ENCODE data around the gene SETD1A.
A peak's percentile ranks its signal among the peaks of the same experiment; 100 is the strongest.

Gene SETD1A

GRCh38 chr16:30953511-30954124, 3.9 kb upstream of the SETD1A start:
- peak; percentile 67 for DNase-seq (ENCODE audit: low spot score)

DNA sequence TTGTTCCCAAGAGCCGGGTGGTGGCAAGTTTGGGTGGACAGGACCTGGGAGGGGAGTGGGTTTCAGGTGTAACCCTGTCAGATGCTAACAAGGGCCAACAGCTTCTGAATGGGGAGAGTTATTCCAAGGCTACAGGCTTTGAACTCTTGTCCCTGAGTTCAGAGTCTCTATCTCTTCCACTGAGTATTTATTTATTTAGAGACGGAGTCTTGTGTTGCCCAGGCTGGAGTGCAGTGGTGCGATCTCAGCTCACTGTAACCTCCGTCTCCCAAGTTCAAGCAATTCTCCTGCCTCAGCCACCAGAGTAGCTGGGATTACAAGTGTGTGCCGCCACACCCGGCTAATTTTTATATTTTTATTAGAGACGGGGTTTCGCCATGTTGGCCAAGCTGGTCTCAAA, 2.6 kb upstream of the SETD1A start:
- DNase-seq (ENCODE audit: low spot score), result no peak

DNA sequence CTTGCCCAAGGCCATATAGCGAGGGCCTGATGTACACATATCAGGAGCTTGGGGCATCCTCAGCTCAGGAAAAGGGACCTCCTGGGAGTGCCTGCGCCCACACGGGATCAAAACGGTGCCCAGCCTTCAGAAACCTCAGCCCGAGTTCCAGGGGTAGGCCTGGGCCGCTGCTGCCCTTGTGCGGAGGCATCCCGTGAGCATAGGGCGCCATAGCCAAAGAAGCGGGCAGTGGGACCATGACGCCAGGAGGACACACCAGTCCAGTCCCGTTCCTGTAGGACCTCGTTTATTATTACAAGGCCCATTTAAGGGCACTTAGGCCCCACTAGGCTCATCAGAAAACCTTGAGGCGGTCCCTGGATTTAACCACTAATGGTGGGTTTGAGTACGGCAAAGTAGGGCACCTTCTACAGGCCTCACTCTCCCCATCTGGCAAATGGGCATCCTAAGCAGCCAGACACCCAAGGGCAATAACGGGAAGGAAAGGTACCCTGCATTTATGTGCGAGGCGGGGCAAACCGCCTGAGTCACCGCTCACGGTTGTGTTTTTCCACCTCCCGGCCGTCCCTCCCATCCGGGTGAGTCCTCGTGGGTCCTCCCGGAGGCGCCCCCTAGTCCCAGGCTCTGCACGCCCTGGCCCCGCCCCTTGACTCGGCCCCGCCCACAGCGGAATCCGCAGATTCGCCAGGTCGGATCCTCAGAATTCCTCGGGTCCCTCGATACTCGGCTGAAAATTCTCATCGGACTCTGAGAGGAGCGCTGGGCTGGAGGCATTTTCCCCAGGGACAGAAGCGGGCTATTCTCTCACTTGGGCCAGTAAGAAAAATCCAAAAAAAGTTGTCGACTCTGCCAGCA, 726 bp upstream of the SETD1A start:
- DNase-seq (ENCODE audit: low spot score), result peak; percentile 91

DNA sequence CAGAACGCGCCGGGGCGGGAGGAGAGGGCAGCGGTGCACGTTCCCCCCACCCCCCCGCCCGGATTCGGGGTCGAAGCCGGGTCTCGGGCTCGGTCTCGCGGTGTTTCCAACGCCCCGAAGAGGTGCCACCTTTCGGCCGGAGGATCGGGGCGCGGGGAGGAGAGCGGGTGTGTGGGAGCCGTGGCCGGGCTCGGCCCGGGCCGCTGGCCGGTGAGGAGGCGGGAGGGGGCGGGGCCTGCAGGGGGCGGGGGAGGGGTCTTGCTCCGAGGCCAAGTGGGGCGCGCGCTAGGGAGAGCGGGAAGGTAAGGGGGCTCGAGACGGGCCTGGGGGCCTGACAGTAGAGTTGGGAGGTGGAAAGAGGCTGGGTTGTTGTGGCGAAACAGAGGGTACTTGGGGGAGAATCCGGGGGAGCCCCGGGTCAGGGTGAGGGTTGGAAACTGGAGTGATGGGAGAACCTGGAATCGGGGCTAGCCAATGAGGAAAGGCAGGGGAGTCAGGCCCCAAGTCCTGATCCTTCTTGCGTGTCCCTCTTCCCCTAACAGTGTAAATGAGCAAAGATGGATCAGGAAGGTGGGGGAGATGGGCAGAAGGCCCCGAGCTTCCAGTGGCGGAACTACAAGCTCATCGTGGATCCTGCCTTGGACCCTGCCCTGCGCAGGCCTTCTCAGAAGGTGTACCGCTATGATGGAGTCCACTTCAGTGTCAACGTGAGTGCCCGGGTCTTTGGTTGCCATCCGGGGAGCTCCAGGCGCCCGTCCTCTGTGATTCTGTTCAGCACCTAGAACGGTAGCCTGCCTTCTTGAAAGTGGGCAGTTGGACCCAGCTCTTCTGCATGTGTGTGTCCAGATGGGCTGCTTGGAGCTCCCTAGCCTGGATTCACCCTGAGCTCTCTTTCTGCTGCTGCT, 873 bp downstream of the SETD1A start:
- peak; percentile 57 for DNase-seq (ENCODE audit: low spot score)

GRCh38 chr16:30961384-30961783, 3.8 kb downstream of the SETD1A start:
- no peak for DNase-seq (ENCODE audit: low spot score)

GRCh38 chr16:30963925-30964511, 6.5 kb downstream of the SETD1A start:
- no peak for DNase-seq (ENCODE audit: low spot score)

DNA sequence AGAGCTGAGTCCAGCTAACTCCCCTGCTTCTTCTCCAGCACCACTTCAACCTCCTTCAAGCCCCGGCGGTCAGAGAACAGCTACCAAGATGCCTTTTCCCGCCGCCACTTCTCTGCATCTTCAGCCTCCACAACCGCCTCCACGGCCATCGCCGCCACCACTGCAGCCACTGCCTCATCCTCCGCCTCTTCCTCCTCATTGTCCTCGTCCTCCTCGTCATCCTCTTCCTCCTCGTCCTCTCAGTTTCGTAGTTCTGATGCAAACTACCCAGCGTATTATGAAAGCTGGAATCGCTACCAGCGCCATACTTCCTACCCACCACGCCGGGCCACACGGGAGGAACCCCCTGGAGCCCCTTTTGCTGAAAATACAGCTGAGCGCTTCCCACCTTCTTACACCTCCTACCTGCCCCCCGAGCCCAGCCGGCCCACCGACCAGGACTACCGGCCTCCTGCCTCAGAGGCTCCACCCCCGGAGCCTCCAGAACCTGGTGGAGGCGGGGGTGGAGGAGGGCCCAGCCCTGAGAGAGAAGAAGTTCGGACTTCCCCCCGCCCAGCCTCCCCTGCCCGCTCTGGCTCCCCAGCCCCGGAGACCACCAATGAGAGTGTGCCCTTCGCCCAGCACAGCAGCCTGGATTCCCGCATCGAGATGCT, 7.1 kb downstream of the SETD1A start:
- no peak for DNase-seq (ENCODE audit: low spot score)

- no peak for DNase-seq (ENCODE audit: low spot score)
These were observed 7.9 kb downstream of the SETD1A start for GRCh38 chr16:30965436-30965835.

GRCh38 chr16:30966033-30966619, 8.6 kb downstream of the SETD1A start:
- DNase-seq (ENCODE audit: low spot score), result no peak

GRCh38 chr16:30967795-30968194, 10.2 kb downstream of the SETD1A start:
- DNase-seq (ENCODE audit: low spot score), result no peak

DNA sequence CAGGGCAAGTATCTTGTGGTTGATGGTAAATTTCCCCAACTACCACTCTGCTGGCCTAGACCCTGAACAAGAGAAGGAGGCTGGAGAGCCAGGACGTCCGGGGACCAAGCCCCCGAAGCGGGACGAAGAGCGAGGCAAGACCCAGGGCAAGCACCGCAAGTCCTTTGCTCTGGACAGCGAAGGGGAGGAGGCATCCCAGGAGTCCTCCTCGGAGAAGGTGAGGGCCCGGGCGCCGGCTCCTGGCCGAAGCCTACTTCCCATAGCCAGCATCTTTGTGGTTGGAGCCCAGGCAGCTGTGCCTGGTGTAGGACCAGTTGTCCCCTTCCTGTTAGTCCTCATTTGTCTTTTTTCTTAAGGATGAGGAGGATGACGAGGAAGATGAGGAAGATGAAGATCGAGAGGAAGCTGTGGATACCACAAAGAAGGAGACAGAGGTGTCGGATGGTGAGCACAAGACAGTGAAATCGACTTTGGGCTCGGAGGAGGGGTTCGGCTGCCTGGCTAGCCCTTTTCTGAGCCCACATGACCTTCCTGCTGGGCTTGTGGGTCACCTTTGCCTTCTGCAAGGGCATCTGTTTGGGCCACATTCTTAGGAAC, 11.8 kb downstream of the SETD1A start:
- DNase-seq (ENCODE audit: low spot score), result no peak

- DNase-seq (ENCODE audit: low spot score), result no peak
These were observed 13.7 kb downstream of the SETD1A start for GRCh38 chr16:30971298-30971697.

GRCh38 chr16:30972872-30973271, 15.3 kb downstream of the SETD1A start:
- DNase-seq (ENCODE audit: low spot score), result no peak

DNA sequence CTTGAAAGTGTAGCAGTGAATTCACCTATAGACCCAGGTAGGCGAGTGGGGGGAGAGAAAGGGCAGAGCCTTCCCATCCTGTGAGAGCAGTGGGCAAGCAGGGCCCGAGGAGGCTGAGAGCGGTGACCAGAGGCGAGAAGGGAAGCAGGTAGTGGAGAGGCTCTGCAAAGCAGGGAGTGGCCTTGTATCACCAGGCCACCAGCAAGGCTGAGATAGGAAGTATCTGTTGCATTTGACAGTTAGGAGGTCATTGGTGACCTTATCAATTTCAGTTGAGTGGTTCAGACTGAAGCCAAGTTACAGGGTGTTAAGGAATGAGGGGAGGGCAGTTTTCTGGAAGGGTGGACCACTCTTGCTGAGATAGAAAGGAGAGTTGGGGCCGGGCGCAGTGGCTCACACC, 16.8 kb downstream of the SETD1A start:
- no peak for DNase-seq (ENCODE audit: low spot score)

DNA sequence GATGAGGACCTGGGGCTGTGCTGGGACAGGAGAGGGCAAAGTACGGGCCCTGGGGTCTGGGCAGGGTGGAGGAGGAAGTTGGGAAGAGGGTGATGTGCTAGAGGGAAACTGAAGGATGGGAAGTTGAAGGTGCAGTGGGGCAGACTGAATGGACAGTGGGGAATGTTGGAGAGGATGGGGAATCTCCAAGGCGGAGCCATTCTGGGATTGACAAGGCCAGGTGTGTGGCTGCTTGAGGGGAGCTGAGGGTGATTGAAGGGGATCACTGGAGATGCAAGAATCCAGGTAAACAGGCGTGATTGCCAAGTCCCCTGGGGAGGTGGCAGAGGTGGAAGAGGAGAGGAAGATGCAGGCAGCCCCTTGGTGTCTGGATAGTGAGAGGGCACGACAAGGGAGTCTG, 18.9 kb downstream of the SETD1A start:
- no peak for DNase-seq (ENCODE audit: low spot score)

GRCh38 chr16:30977502-30977901, 19.9 kb downstream of the SETD1A start:
- no peak for DNase-seq (ENCODE audit: low spot score)

DNA sequence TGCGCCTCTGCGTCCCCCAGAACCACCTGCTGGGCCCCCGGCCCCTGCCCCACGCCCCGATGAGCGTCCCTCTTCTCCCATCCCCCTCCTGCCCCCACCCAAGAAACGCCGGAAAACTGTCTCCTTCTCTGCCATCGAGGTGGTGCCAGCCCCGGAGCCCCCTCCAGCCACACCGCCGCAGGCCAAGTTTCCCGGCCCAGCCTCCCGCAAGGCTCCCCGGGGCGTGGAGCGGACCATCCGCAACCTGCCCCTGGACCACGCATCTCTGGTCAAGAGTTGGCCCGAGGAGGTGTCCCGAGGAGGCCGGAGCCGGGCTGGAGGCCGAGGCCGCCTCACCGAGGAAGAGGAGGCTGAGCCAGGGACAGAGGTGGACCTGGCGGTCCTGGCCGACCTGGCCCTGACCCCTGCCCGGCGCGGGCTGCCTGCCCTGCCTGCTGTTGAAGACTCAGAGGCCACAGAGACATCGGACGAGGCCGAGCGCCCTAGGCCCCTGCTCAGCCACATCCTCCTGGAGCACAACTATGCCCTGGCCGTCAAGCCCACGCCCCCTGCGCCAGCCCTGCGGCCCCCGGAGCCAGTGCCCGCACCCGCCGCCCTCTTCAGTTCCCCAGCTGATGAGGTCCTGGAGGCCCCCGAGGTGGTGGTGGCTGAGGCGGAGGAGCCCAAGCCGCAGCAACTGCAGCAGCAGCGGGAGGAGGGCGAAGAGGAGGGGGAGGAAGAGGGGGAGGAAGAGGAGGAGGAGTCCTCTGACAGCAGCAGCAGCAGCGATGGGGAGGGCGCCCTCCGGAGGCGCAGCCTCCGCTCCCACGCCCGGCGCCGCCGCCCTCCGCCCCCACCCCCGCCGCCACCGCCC, 21.8 kb downstream of the SETD1A start:
- no peak for DNase-seq (ENCODE audit: low spot score)

DNA sequence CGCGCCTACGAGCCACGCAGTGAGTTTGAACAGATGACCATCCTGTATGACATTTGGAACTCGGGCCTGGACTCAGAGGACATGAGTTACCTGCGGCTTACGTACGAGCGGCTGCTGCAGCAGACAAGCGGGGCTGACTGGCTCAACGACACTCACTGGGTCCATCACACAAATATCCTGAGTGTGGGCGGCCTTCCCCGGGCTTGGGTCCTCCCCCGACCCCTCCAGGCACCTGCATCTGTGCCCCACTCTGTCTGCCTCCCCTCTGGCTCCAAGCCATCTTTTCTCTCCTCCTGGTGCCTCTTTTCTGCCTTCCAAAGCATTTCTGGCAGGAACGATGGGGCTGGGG, 22.4 kb downstream of the SETD1A start:
- no peak for DNase-seq (ENCODE audit: low spot score)

- DNase-seq (ENCODE audit: low spot score), result no peak
These were observed 22.9 kb downstream of the SETD1A start for GRCh38 chr16:30980434-30980833.

- DNase-seq (ENCODE audit: low spot score), result no peak
These were observed 23.4 kb downstream of the SETD1A start for GRCh38 chr16:30980959-30981358.
